Liver (tissue), 3 donors: ENCODE data around the gene APRT.

Experiments
- ATF3 ChIP-seq: IDR thresholded peaks from 2 replicates; pipeline ENCODE4 v1.6.1; 2016; ENCODE audit warnings: antibody characterized with exemption
- CTCF ChIP-seq: fragments of 150-350 bp; IDR thresholded peaks from 2 replicates; pipeline ENCODE4 v1.5.1; 2017; ENCODE audit warnings: improper control_type of control experiment, low read depth, low read length; ENCODE audit not compliant: missing input control
- FOXA1 ChIP-seq: IDR thresholded peaks from 2 replicates; pipeline ENCODE4 v1.6.1; 2016; ENCODE audit warnings: antibody characterized with exemption
- GABPA ChIP-seq, 2 donors: IDR thresholded peaks in 1 of 2; conservative IDR thresholded peaks in 1 of 2; 2 replicates each; pipeline ENCODE4 v1.6.1; 2016; ENCODE audit warnings: antibody characterized with exemption in 2 of 2, mild to moderate bottlenecking in 1 of 2, moderate library complexity in 1 of 2
- RAD21 ChIP-seq, 2 donors: IDR thresholded peaks; 2 replicates each; pipeline ENCODE4 v1.6.1; 2016; ENCODE audit warnings: antibody characterized with exemption in 2 of 2, mild to moderate bottlenecking in 2 of 2
- SP1 ChIP-seq: IDR thresholded peaks from 2 replicates; pipeline ENCODE4 v1.6.1; 2018; ENCODE audit warnings: antibody characterized with exemption, mild to moderate bottlenecking
- YY1 ChIP-seq: IDR thresholded peaks from 2 replicates; pipeline ENCODE4 v1.6.1; 2016; ENCODE audit warnings: antibody characterized with exemption, mild to moderate bottlenecking
- ZBTB33 ChIP-seq: IDR thresholded peaks from 2 replicates; pipeline ENCODE4 v1.6.1; 2016; ENCODE audit warnings: antibody characterized with exemption
- donor health status: healthy.
- donor health status: healthy.

GRCh38 chr16:88835383-88835782, 23.7 kb upstream of the APRT start:
- TF ChIP-seq ATF3 = no peak
- no peak for TF ChIP-seq FOXA1
- no peak for TF ChIP-seq CTCF
- TF ChIP-seq GABPA (IDR thresholded peaks at IDR 0.05 in 1 of 2, conservative IDR thresholded peaks at IDR 0.05 in 1 of 2) = no peak
- no peak for TF ChIP-seq SP1
- no peak for TF ChIP-seq ZBTB33
- TF ChIP-seq YY1 = no peak
- no peak for TF ChIP-seq RAD21 (IDR thresholded peaks at IDR 0.05)
